ENCODE data around the gene ANKRD55.

- no peak for TF ChIP-seq CTCF (IDR thresholded peaks at IDR 0.05)
- TF ChIP-seq POLR2A (IDR thresholded peaks at IDR 0.05), result no peak
Observed at GRCh38 chr5:56128113-56128512, 105.0 kb downstream of the ANKRD55 start.

Data from heart left ventricle (tissue), 13 donors.